GM15510 (cell line): Measurements from ENCODE around the gene DLK2.

Experiments
- POLR2A ChIP-seq: IDR thresholded peaks from 3 replicates; pipeline ENCODE4 v1.6.1; 2011; ENCODE audit warnings: borderline replicate concordance; ENCODE audit not compliant: insufficient read length; ENCODE audit errors: extremely low read depth

DLK2 gene

DNA sequence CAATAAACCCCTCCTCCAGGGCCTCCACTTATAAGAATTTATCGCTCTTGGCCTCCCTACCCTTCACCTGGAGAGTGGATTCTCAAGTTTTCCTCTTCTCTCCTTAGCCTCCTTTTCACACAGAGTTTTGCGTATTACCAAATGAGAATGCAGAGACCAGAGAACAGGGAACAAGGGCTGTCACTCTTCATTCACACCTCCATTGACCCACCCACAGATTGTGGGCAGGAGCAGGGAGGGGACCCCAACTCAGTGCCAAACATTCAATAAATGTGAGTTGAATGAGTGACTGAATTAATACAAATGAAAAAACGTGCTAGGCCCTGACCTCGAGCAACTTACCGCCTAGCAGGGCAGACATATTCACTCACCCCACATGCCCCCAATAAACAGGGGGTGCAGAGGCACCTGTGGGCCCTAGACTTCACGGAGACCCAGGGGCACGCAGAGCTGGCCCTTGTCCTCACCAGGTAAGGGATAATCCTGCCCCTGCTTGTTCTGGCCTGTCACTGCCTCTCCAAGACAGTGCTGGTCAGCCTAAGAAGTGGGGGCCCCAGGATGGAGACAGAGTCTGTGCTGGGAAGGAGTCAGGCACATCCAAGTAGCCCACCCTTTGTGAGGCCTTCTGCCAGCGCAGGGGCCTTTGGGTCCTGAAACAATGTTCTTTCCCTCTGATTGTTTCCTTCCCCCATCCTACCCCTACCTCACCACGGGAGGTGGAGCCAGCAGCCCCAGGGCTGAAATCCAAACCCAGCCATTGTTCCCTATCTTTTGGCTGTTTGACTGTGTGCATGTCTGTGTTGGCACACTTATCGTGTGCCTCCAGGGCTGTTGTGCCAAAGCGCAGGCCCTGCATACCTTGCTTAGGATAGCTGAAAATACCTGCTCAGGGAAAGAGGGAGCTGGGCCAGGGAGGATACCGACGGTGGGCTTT, 13.7 kb upstream of the DLK2 start:
- TF ChIP-seq POLR2A = no peak

DNA sequence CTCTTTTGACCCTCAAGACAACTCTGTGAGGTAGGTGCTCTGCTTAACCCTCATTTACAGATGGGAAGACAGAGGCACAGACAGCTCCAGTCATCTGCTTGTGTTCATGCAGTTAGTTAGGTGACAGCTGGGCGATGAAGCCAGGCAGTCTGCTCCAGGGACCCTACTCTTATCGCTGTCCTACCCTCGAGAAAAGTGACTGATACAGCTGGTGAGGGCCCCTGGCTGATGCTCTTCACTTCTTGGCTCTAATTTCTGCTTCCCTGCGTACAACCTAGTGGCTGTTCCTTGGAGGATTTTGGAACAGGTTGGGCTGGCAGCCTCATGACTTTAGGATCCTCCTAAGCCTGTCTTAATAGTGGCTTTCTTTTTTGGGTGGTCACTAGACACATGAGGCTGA, 12.9 kb upstream of the DLK2 start:
- no peak for TF ChIP-seq POLR2A

DNA sequence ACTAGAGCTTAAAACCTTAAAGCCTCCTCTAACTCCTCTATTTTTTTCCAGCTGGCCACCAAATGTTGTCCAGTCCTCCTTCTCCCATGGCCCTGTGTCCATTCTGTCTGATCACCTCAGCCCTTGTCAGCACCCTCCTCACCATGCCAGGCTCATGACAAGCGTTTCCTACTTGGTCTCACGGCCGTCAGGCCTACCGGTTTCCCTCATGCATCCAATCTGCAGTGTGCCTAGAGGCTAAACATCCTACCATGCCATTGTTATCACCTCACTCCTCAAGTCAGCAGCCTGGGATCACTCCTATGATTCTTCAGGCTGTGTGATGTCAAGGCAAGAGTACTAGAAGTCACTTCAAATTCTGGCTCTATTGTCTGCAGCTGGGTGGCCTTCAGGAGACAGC, 12.4 kb upstream of the DLK2 start:
- no peak for TF ChIP-seq POLR2A

DNA sequence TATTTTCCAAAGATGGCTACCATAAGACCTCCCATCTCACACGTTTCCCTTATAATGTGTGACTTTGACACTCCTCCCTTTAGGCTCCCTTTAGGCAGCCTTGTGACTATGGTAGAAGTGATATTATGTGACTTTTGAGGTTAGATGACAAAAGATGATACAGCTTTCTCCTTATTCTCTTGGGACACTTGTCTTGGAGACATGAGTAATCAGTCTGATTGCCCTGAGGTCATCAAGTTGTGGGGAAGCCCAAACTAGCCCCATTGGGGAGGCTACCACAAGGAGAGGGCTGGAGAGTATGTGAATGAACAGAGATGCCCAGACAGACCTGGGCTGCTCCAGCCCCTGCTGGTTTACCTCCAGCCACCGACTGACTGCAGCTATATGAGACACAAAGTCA, 10.6 kb upstream of the DLK2 start:
- no peak for TF ChIP-seq POLR2A

DNA sequence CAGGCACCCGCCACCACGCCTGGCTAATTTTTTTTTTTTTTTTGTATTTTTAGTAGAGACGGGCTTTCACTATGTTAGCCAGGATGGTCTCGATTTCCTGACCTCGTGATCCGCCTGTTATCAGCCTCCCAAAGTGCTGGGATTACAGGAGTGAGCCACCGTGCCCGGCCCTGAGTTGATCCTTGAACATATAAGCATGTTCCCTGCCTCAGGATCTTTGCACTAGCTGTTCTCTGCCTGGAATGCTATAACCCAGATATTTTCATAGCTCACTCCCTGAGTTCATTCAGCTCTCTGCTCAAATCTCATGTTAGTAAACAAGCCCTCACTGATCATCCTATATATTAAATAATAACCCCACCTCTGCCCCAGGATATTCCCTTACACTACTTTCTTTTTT, 9.0 kb upstream of the DLK2 start:
- no peak for TF ChIP-seq POLR2A

DNA sequence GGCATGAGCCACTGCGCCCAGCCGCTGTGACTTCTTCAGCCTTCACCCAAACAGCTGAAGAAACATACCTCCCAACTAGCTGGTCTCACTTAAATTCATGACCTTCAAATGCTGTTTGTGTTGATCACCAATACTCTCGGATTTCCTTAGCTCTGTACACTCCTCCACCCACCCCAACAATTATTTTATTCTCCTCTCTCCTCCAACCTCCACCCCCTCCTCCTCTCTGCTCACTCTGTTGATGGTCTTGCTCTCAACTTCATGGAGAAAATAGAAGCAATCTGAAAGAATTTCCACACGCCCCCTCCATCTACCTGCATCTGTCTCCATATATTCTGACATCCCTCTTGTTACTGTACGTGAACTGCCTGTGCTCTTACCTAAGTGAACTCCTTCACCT, 6.6 kb upstream of the DLK2 start:
- no peak for TF ChIP-seq POLR2A

DNA sequence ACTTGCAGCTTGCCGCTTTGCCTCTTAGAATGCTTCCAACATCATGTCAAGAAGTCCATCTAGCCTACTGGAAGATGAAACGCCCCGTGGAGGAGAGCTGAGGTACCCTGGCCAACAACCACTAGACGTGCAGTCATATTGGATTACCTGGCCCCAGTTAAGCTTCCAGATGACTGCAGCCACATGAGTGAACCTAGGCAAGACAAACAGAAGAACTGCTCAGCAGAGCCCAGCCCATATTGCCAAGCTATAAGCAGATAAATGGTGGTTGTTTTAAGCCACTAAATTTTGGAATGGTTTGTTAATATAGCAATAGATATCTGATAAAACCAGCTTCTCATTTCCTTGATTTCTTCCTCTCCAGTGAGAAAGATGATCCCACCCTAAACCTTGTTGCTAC, 4.7 kb upstream of the DLK2 start:
- no peak for TF ChIP-seq POLR2A

DNA sequence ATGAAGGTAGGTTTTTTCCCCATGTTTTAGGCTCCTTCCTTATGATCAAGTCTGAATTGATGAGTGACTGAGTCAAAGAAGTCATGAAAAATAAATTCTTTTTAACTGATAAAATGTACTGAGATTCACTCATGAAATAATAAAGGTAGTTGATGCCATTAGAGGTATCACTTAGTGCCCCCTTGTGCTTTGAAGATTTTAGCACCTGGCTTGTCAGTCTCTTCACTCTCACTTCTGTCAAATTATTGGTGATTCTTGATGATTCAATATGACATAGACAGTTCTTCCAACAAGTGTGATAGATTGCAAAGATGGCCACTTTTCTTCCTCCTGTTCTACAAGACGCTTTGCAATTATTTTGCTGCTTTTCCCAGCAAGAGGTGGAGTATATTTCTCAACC, 4.2 kb upstream of the DLK2 start:
- TF ChIP-seq POLR2A = no peak

DNA sequence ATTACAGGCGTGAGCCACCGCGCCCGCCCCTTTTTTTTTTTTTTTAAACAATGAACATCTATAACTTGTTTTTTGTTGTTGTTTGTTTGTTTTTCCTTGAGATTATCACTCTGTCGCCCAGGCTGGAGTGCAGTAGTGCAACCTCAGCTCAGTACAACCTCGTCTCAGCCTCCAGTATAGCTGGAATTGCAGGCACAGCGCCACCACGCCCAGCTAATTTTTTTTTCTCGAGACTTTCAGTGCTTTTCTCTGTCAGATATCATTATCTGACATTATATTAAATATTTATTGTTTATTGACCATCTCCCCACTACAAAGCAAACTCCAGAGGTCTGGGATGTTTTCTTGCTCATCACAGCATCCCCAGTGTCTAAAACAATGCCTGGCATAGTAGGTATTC, 2.3 kb upstream of the DLK2 start:
- no peak for TF ChIP-seq POLR2A

DNA sequence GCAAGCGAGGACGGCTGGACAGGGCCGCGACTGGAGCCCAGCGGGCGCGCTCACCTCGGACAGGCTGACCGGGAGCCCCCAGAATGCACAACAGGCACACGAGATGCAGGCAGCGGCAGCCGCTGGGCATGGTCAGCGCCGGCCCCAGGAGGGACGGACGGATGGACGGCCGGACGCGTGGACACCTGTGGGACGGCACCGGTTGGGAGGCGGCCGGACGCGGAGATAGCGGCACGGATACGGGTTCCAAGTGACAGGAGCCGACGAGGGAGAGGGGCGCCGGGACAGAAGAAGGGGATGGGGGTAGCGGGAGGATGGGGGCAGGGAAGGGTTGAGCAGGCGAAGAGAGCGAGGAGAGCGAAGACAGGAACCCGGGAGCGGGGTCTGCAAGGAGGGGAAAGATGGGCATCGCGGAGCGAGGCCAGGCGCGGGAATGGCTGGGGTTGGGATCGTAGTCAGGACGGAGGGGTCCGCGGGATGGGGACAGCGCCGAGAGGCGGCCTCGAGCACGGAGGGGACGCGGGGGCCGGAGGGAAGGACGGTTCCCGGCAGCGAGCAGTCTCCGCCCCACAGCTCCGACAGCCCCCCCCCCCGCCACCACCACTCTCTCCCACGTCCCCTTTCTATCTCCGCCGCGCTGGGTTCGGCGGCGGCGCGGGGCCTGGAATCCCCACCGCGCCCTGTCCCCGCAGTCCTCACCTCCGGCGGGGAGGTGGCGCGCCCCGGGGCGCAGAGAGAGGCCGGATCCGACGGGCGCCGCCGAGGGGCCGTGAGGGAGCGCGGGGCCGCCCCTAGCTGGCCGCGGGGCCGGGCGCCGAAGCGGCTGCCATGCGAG, 435 bp downstream of the DLK2 start:
- no peak for TF ChIP-seq POLR2A

DNA sequence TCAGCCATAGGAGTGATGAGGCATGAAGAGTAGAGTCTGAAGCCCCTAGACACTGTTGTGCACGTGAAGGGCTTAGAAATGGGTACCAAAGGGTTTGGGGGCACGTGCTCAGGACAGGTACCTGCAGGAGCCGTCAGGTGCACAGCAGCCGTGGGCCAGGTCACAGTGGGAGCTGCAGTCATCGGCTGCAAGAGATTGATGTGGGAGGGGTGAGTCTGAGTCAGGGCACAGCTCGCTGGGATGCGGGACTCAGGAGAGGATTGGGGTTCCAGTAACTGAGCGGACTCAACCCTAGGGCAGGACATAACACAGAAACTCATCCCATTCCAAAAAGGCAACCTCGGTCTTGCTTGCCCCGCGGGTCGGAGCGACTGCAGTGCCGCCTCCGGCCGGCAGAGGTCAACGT, 1.1 kb downstream of the DLK2 start:
- no peak for TF ChIP-seq POLR2A

DNA sequence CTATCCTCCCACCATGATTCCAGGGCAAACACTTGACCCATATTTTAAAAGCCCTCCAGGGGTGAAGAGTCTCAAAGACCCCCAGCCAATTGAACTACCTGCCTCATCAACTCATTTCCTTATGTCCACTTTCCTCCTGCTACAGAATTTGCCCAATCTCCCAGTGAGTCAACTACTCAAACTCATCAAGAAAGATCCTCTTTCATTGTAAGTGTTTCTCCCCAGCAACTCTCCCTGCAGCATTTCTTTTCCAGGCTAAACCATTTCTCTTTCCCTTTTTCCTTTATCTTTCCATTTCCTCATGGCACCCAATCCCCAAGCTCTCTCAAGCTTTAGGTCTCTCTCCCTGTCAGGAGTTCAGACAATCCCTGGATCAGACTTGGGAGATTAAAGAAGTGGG, 1.5 kb downstream of the DLK2 start:
- TF ChIP-seq POLR2A = no peak

DNA sequence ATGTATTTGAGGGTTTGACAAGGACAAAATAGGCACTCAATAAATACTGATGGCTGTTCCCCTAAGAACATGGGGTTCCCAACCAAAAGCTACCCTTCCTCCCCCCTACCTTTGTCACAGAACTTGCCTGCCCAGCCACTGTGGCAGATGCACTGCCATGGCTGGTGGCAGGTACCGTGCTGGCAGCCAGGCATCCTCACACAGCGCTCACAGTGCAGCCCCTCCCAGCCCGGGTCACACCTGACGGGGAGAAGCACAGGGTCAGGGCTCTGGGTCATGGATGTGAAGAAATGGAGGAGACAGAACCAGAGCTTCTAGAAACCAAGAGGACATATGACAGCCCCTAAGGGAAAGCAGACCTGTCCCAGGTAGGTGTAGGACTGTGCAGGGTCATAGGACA, 2.5 kb downstream of the DLK2 start:
- no peak for TF ChIP-seq POLR2A

DNA sequence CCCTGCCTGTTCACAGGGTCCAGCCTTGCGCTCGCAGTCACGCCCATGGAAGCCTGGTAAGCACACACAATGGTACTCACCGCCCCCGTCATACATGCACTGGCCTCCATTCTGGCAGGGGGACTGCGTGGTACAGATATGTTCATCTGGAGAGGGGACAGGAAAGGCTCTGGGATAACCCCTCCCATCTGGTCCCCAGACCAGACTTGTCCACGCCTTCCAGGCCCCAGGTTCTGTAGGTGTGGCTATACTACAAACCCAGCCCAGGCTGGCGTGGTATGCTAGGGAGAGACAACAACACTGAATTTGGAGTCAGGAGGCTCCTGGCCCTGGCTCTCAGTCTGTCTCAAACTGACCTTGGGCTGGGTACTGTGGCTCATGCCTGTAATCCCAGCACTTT, 3.4 kb downstream of the DLK2 start:
- no peak for TF ChIP-seq POLR2A

DNA sequence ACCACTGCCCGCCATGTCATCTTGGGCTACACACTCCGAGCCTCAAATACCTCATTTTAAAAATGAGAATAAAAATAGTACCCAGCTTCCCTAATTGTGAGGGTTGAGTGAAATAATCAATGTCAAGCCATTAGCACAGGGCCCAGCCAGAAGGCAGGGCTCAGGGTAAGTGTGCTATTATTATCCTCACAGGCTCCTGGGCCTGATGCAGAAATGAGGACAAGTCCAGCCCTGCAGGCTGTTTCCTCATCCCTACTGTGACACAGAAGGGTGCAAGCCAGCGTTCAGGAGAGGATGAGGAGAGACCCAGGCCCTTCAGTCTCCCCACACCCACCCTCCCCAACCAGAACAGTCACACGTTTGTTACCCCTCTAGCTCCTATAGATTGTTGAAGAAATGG, 4.0 kb downstream of the DLK2 start:
- TF ChIP-seq POLR2A = no peak

DNA sequence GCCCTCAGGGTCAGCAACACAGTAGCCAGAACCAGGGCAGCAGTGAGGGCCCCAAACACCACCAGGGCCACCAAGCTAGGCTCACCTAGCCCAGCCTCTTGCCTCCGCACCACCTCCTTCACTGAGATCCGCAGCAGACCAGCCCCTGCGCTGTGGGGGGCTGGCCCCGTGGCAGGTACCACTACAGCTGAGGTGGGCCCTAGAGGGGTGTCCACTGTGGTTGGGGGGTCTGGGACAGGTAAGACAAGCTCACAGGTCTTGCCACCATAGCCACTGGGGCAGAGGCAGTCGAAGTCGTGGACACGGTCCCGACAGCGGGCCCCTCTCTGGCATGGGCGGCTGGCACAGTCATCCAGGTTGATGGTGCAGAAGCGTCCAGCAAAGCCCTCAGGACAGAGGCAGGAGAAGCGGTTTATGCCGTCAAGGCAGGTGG, 4.6 kb downstream of the DLK2 start:
- no peak for TF ChIP-seq POLR2A
